ENCODE data around the gene ANTXR1. TPM values are rescaled to one million over a fixed set of nuclear protein-coding genes. Genes with fewer than 3 reads are reported as not detected.
"Not testable (repeated sequence)": the region's sequence is repeated elsewhere in the genome, so short reads cannot be mapped to it uniquely, and the experiment has no call there.

The ANTXR1 gene
- total RNA-seq, 1 donor from 2014 or later, result not detected

GRCh38 chr2:69255760-69256159 is 242.8 kb downstream of the ANTXR1 start:
- intact Hi-C loops (cut with micrococcal nuclease), result no loop called here
- Mint-ChIP-seq H3K27ac (no peak overlapping the region), H3K4me3 (no peak overlapping the region), H3K4me1 (no peaks in the 10 kb centered on the region), H3K36me3 (ENCODE audit: low read depth) (no peaks in the 10 kb centered on the region), H3K27me3 (peaks cover 13% of the 10 kb centered on the region), H3K9me3 (peaks cover 28% of the 10 kb centered on the region)
- ChIA-PET CTCF (no interaction called here), POLR2A (no interaction called here)
- ATAC-seq (ENCODE audit: low read depth) (no peak), DNase-seq (no peak)
- TF ChIP-seq, protein P1, sequence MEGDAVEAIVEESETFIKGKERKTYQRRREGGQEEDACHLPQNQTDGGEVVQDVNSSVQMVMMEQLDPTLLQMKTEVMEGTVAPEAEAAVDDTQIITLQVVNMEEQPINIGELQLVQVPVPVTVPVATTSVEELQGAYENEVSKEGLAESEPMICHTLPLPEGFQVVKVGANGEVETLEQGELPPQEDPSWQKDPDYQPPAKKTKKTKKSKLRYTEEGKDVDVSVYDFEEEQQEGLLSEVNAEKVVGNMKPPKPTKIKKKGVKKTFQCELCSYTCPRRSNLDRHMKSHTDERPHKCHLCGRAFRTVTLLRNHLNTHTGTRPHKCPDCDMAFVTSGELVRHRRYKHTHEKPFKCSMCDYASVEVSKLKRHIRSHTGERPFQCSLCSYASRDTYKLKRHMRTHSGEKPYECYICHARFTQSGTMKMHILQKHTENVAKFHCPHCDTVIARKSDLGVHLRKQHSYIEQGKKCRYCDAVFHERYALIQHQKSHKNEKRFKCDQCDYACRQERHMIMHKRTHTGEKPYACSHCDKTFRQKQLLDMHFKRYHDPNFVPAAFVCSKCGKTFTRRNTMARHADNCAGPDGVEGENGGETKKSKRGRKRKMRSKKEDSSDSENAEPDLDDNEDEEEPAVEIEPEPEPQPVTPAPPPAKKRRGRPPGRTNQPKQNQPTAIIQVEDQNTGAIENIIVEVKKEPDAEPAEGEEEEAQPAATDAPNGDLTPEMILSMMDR (IDR thresholded peaks at IDR 0.05), result no peak

- ATAC-seq (ENCODE audit: low read depth); H3K4me3 Mint-ChIP-seq; CTCF ChIA-PET; intact Hi-C loops (cut with micrococcal nuclease); DNase-seq; H3K36me3 Mint-ChIP-seq (ENCODE audit: low read depth); H3K4me1 Mint-ChIP-seq; POLR2A ChIA-PET; H3K27ac Mint-ChIP-seq: not testable (repeated sequence)
- H3K27me3 Mint-ChIP-seq, result peaks cover 15% of the 10 kb centered on the region
- peaks cover 41% of the 10 kb centered on the region for H3K9me3 Mint-ChIP-seq
These were observed 247.1 kb downstream of the ANTXR1 start for GRCh38 chr2:69259994-69260591.

DNA sequence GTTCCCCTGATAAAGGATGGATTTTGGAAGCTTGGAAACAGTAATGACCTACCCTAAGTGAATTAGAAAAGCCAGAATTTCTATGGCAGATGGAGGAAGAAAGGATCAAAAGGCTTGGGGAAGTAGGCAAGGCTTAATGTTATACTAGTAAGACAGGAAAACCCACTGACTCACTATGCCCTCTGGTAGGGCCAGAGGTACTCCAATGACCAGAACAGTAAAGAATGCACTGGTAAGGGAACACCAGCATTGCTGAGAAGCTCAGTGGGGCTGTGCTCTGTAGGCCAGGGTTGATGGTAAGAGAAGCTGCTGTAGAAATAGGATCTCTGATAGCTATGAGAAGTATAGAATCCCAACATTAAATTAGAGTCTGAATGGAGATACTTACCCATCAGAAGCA is 247.7 kb downstream of the ANTXR1 start:
- TF ChIP-seq, protein P1 (IDR thresholded peaks at IDR 0.05), result no peak
- intact Hi-C loops (cut with micrococcal nuclease), result no loop called here
- ChIA-PET POLR2A (no interaction called here), CTCF (no interaction called here)
- no peaks in the 10 kb centered on the region for H3K4me1 Mint-ChIP-seq
- peaks cover 41% of the 10 kb centered on the region for H3K9me3 Mint-ChIP-seq
- ATAC-seq (ENCODE audit: low read depth), result no peak
- no peak overlapping the region for H3K4me3 Mint-ChIP-seq
- DNase-seq, result no peak
- H3K27me3 Mint-ChIP-seq, result peaks cover 16% of the 10 kb centered on the region
- no peak overlapping the region for H3K27ac Mint-ChIP-seq
- no peaks in the 10 kb centered on the region for H3K36me3 Mint-ChIP-seq (ENCODE audit: low read depth)

DNA sequence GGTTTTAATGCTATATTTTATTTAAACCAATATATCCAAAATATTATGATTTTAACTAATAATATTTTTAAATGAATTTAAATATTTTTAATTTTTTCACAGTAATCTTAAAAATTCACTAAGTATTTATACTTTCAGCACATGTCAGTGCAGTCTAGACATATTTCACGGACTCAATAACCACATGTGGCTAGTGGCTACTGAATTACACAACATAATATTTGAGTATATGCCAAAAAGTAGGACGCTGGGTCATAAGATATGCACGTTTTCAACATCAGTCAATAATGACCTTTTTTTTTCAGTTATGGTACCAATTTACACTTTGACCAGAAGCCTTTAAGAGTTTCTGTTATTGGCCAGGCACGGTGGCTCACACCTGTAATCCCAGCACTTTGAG is 256.4 kb downstream of the ANTXR1 start:
- DNase-seq, result no peak
- no peaks in the 10 kb centered on the region for H3K36me3 Mint-ChIP-seq (ENCODE audit: low read depth)
- H3K4me3 Mint-ChIP-seq, result no peak overlapping the region
- no peak for ATAC-seq (ENCODE audit: low read depth)
- no peaks in the 10 kb centered on the region for H3K9me3 Mint-ChIP-seq
- no peak overlapping the region for H3K27ac Mint-ChIP-seq
- intact Hi-C loops (cut with micrococcal nuclease), result no loop called here
- H3K4me1 Mint-ChIP-seq, result no peaks in the 10 kb centered on the region
- ChIA-PET CTCF (no interaction called here), POLR2A (no interaction called here)
- TF ChIP-seq, protein P1 (IDR thresholded peaks at IDR 0.05), result no peak
- peaks cover 34% of the 10 kb centered on the region for H3K27me3 Mint-ChIP-seq

DNA sequence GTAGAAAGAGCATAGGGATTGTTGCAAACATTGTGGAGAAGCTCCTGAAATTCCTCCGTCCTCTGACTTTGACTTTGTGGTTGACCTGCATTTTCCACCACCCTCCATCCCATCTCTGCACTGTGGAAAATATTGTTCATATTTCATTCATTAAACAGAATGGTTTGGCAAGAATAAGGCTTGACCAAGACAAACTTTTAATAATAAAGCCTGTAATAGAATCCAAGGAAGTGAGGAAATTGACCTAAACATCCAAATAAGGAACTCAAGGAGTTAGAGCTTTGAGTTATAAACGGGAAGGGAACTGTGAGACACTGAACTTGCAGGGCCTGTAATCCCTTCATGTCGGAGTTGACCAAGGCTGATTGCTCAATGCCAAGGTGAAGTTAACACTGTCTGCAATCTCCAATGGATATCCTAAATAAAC is 258.9 kb downstream of the ANTXR1 start:
- no peaks in the 10 kb centered on the region for H3K4me1 Mint-ChIP-seq
- intact Hi-C loops (cut with micrococcal nuclease), result no loop called here
- H3K27ac Mint-ChIP-seq, result no peak overlapping the region
- DNase-seq (no peak), ATAC-seq (ENCODE audit: low read depth) (no peak)
- TF ChIP-seq, protein P1 (IDR thresholded peaks at IDR 0.05), result no peak
- no peaks in the 10 kb centered on the region for H3K36me3 Mint-ChIP-seq (ENCODE audit: low read depth)
- peaks cover 41% of the 10 kb centered on the region for H3K27me3 Mint-ChIP-seq
- POLR2A ChIA-PET, result no interaction called here
- H3K4me3 Mint-ChIP-seq, result no peak overlapping the region
- CTCF ChIA-PET, result no interaction called here
- H3K9me3 Mint-ChIP-seq, result no peaks in the 10 kb centered on the region

Measured in activated B cell treated with CpG ODN at 0.5 μM for 24 hours (primary cell).